GM18517 (cell line): ENCODE data around the gene LAMB1.

Experiments used
- ATAC-seq: cut with Tn5 transposase; IDR thresholded peaks from one replicate; pipeline ENCODE4 v1.9.1; 2021; ENCODE audit warnings: mild to moderate bottlenecking, moderate library complexity; ENCODE audit not compliant: unreplicated experiment

Gene LAMB1

GRCh38 chr7:107884066-107884818 is 118.7 kb downstream of the LAMB1 start:
- no peak for ATAC-seq

DNA sequence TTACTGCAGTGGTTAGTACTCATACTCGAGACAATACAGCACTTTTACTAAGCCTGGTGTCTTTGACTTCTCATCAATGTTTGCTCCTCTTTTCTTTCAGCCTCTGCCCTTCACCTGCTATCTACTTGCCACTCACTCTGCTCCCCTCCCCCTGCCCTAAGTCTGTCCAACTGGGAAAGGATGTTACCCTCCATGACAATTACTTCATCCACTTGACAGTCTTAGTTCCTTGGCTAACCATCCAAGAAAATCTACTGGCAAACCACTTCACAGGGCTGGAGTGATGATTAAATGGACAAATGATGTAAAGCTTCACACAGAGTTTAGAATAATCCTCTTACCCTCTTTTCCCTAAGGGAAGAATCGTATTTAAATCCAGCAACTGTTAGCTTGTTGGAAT is 120.2 kb downstream of the LAMB1 start:
- ATAC-seq = no peak

GRCh38 chr7:107879400-107880035 is 123.4 kb downstream of the LAMB1 start:
- peak; percentile 73 for ATAC-seq

GRCh38 chr7:107878636-107879035 is 124.3 kb downstream of the LAMB1 start:
- ATAC-seq = no peak

DNA sequence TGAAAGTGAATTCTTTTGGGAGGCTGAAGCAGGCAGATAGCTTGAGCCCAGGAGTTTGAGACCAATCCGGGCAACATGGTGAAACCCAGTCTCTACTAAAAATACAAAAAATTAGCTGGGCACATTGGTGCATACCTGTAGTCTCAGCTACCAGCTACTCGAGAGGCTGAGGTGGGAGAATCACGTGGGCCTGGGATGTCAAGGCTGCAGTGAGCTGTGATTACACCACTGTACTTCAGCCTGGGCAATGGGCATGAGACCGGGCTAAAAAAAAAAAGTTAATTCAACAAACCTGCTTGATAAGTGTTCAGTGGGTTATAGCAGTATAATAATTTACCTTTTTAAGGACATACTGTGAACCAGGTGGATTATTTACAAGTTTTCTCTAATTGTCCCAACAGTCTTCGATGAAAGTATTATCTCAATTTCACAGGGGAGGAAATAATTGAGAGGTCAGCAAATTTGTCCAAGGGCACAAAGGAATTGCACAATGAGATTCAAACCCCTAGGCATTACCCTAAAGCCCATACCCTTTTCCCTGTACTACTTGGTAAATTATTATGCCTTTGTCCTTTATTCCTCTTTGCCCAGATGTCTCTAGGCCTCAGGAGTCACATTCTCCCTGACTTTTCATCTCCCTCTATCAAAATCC is 125.1 kb downstream of the LAMB1 start:
- no peak for ATAC-seq

GRCh38 chr7:107876916-107877315 is 126.0 kb downstream of the LAMB1 start:
- no peak for ATAC-seq

- peak; percentile 76 for ATAC-seq
Observed at GRCh38 chr7:107874605-107875446, 128.1 kb downstream of the LAMB1 start.

DNA sequence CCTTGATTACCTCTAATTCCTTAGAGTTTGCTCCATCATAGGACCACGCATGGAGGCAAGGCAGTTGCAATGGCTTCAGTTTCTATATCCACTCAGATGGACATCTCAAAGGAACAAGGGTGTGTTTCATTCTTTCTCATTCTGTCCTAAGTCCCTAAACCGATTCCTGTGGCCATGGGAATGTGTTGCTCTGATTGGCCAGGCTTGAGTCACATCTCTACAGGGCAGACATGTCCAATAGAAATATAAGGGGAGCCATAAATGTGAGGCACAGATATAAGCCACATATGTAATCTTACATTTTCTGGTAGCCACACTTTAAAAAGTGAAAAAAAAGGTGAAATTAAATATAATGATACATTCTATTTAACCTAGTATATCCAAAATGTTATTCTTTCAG is 128.8 kb downstream of the LAMB1 start:
- no peak for ATAC-seq
